Neural cell (in vitro differentiated cells): ENCODE measurements around the gene EXTL1.

Experiments used
- RAD21 ChIP-seq: fragments of 450-650 bp; conservative IDR thresholded peaks from 2 replicates; pipeline ENCODE4 v1.6.1; 2014; ENCODE audit warnings: antibody characterized with exemption, mild to moderate bottlenecking, moderate library complexity
- TF ChIP-seq, protein P1 (sequence below): fragments of 450-650 bp; IDR thresholded peaks from 2 replicates; pipeline ENCODE4 v1.5.1; 2014; ENCODE audit warnings: antibody characterized with exemption, mild to moderate bottlenecking, moderate library complexity; ENCODE audit not compliant: poor library complexity, severe bottlenecking

DNA sequence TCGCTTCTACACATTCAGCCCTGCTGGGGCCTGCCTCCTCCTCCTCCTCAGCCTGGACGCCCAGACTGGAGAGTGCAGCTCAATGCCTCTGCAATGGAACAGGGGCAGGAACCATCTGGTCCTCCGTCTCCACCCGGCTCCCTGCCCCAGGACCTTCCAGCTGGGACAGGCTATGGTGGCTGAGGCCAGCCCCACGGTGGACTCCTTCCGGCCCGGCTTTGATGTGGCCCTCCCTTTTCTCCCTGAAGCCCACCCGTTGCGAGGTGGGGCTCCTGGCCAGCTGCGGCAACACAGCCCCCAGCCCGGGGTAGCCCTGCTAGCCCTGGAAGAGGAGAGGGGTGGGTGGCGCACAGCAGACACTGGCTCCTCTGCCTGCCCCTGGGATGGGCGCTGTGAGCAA, 1.4 kb downstream of the EXTL1 start:
- TF ChIP-seq RAD21: no peak
- TF ChIP-seq, protein P1, sequence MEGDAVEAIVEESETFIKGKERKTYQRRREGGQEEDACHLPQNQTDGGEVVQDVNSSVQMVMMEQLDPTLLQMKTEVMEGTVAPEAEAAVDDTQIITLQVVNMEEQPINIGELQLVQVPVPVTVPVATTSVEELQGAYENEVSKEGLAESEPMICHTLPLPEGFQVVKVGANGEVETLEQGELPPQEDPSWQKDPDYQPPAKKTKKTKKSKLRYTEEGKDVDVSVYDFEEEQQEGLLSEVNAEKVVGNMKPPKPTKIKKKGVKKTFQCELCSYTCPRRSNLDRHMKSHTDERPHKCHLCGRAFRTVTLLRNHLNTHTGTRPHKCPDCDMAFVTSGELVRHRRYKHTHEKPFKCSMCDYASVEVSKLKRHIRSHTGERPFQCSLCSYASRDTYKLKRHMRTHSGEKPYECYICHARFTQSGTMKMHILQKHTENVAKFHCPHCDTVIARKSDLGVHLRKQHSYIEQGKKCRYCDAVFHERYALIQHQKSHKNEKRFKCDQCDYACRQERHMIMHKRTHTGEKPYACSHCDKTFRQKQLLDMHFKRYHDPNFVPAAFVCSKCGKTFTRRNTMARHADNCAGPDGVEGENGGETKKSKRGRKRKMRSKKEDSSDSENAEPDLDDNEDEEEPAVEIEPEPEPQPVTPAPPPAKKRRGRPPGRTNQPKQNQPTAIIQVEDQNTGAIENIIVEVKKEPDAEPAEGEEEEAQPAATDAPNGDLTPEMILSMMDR: no peak
